Measurements from ENCODE around the gene SLFN12L. TPM values are rescaled to one million over a fixed set of nuclear protein-coding genes. Genes with fewer than 3 reads are reported as not detected.

Gene SLFN12L
- 0.58 TPM for total RNA-seq

GRCh38 chr17:35537601-35538141 is at the start of gene SLFN12L:
Gene SLFN12L, minus strand, starts transcription at chr17:35537678. Its CDS starts 15,314 bp downstream, at chr17:35522364.

GRCh38 chr17:35578197-35578928 is 40.9 kb upstream of the SLFN12L start, which contains the start of gene PEX12:
Gene PEX12, minus strand, starts transcription at chr17:35578571. Its CDS starts 550 bp downstream, at chr17:35578021.

GRCh38 chr17:35560703-35561102 is 23.2 kb upstream of the SLFN12L start, which contains the start of gene SLFN14:
Gene SLFN14, minus strand, starts transcription at chr17:35560819. Its CDS starts 2,757 bp downstream, at chr17:35558062.

GRCh38 chr17:35448214-35448898 is 89.1 kb downstream of the SLFN12L start, which contains the start of gene SLFN13:
Gene SLFN13, minus strand, starts transcription at chr17:35448766. Its CDS starts 3,086 bp downstream, at chr17:35445680.

GRCh38 chr17:35432176-35433074 is 105.1 kb downstream of the SLFN12L start, which contains the start of gene SLFN12:
Gene SLFN12, minus strand, starts transcription at chr17:35432500. Its CDS starts 9,472 bp downstream, at chr17:35423028.

Small RNA genes lying within 50 kb of the gene (small RNA-seq; reads per million reads assigned to genes)
- gene AC015911.1 (ENCODE audit: low replicate concordance) (not detected), gene SNORD7 (ENCODE audit: low replicate concordance) (37.5 reads per million, percentile 96 among the genes with 10 or more reads in this experiment)

Other genes with a start within 250 kb of the SLFN12L start
- gene SLFN11, start 164.1 kb downstream of the SLFN12L start, total RNA-seq: 16.3 TPM
- 20.0 TPM for gene SLFN12, start 105.2 kb downstream of the SLFN12L start, total RNA-seq
- 9.8 TPM for gene SLFN13, start 88.9 kb downstream of the SLFN12L start, total RNA-seq
- 1.8 TPM for gene SLFN14, start 23.1 kb upstream of the SLFN12L start, total RNA-seq
- gene PEX12, start 40.9 kb upstream of the SLFN12L start, total RNA-seq: 5.0 TPM
- 75.4 TPM for gene AP2B1, start 49.6 kb upstream of the SLFN12L start, total RNA-seq
- 8.5 TPM for gene RASL10B, start 194.0 kb upstream of the SLFN12L start, total RNA-seq
- 0.06 TPM for gene GAS2L2, start 215.6 kb upstream of the SLFN12L start, total RNA-seq
- gene C17orf50, start 223.2 kb upstream of the SLFN12L start, total RNA-seq: not detected